Bronchial epithelial cell (primary cell): Measurements from ENCODE around the gene EPHA8. TPM values are rescaled to one million over a fixed set of nuclear protein-coding genes. Genes with fewer than 3 reads are reported as not detected.

Experiments
- DNase-seq: peaks from one replicate; pipeline ENCODE4 v3.0.0-alpha.2; 2010; ENCODE audit warnings: low read depth
- FAIRE-seq: peaks from 2 replicates; lab custom pipeline; 2011; peaks lifted over from hg19 to GRCh38; lab: Jason Lieb, UNC
- H3K27me3 ChIP-seq: 2 replicates; pipeline ENCODE4 v1.5.1; 2011; ENCODE audit warnings: low read length; ENCODE audit not compliant: control insufficient read depth, insufficient read depth
- H3K36me3 ChIP-seq: 2 replicates; pipeline ENCODE4 v1.5.1; 2011; ENCODE audit warnings: low read length; ENCODE audit not compliant: control insufficient read depth, insufficient read depth
- H3K4me3 ChIP-seq: 2 replicates; pipeline ENCODE4 v1.5.1; 2011; ENCODE audit warnings: mild to moderate bottlenecking, low read depth, low read length, control low read depth
- CTCF ChIP-seq: IDR thresholded peaks from 2 replicates; pipeline ENCODE4 v1.5.1; 2011; ENCODE audit warnings: mild to moderate bottlenecking, moderate library complexity, low read length, control low read depth, inconsistent platforms; ENCODE audit not compliant: insufficient read depth, severe bottlenecking
- total RNA-seq: library from RNA; depleted of rRNA; stranded (reverse); fragments of >200 nt; gene quantifications from 2 replicates; pipeline ENCODE4 v1.2.1, GENCODE V29; 2014

Gene EPHA8
- total RNA-seq, 1 donor from 2014 or later = not detected

GRCh38 chr1:22645931-22646330, 82.6 kb downstream of the EPHA8 start:
- no peak for FAIRE-seq
- Histone ChIP-seq H3K4me3 (no peak overlapping the region), H3K36me3 (no peaks in the 10 kb centered on the region), H3K27me3 (peaks cover 3% of the 10 kb centered on the region)
- no peak for DNase-seq
- TF ChIP-seq CTCF = no peak

GRCh38 chr1:22646384-22646783, 83.1 kb downstream of the EPHA8 start:
- Histone ChIP-seq H3K36me3 (no peaks in the 10 kb centered on the region), H3K4me3 (no peak overlapping the region), H3K27me3 (peaks cover 2% of the 10 kb centered on the region)
- FAIRE-seq = no peak
- DNase-seq = no peak
- TF ChIP-seq CTCF = no peak

- peaks cover 3% of the 10 kb centered on the region for H3K27me3 ChIP-seq
- DNase-seq (no peak), FAIRE-seq (peak; percentile 75)
- no peaks in the 10 kb centered on the region for H3K36me3 ChIP-seq
- no peak for TF ChIP-seq CTCF
- H3K4me3 ChIP-seq = no peak overlapping the region
These were observed 86.9 kb downstream of the EPHA8 start for GRCh38 chr1:22650089-22650693.

- no peak for TF ChIP-seq CTCF
- peaks cover 7% of the 10 kb centered on the region for H3K27me3 ChIP-seq
- DNase-seq (no peak), FAIRE-seq (no peak)
- H3K4me3 ChIP-seq = no peak overlapping the region
- no peaks in the 10 kb centered on the region for H3K36me3 ChIP-seq
These were observed 88.9 kb downstream of the EPHA8 start for GRCh38 chr1:22651941-22652856.

GRCh38 chr1:22652881-22653316, 89.6 kb downstream of the EPHA8 start, which contains the start of gene C1QB:
Gene C1QB, plus strand, starts transcription at chr1:22653236. Its CDS starts 6,227 bp downstream, at chr1:22659463.
- no peak for TF ChIP-seq CTCF
- DNase-seq = no peak
- no peak within 1 kb of the TSS for H3K4me3 ChIP-seq
- peaks cover 7% of the 10 kb centered on the region for H3K27me3 ChIP-seq
- FAIRE-seq = no peak
- no peaks in the 10 kb centered on the region for H3K36me3 ChIP-seq

Other genes with a start within 250 kb of the EPHA8 start
- gene ZBTB40, start 111.6 kb upstream of the EPHA8 start, total RNA-seq = 7.4 and 9.9 TPM in 2 replicates
- gene C1QA, start 73.1 kb downstream of the EPHA8 start, total RNA-seq = not detected in 2 replicates
- gene C1QC, start 80.1 kb downstream of the EPHA8 start, total RNA-seq = not detected in 2 replicates
- not detected in 2 replicates for gene C1QB, start 89.7 kb downstream of the EPHA8 start, total RNA-seq
- gene EPHB2, start 147.3 kb downstream of the EPHA8 start, total RNA-seq = 10.0 and 16.4 TPM in 2 replicates